Activated CD4-positive, alpha-beta memory T cell treated with anti-CD3 and anti-CD28 coated beads, Interleukin-2, amount 10 ng/mL, durations not matched to agents 7 days and 5 days (primary cell): ENCODE data around the gene PDE8A. TPM values are rescaled to one million over a fixed set of nuclear protein-coding genes. Genes with fewer than 3 reads are reported as not detected.

Source experiments
- CTCF ChIA-PET: fragments of 350-600 bp; sonication (Branson Sonifier 250); formaldehyde crosslinking; loops from one replicate; lab custom pipeline; 2021; ENCODE audit warnings: antibody characterized with exemption, inconsistent platforms; lab: Charles Lee
- POLR2A ChIA-PET: fragments of 350-600 bp; sonication (Branson Sonifier 250); formaldehyde crosslinking; loops from one replicate; lab custom pipeline; 2021; ENCODE audit warnings: antibody characterized with exemption; lab: Charles Lee
- DNase-seq: peaks from one replicate; pipeline ENCODE4 v3.0.0-alpha.2; 2020
- H3K27ac Mint-ChIP-seq: one replicate; pipeline ENCODE4 v1.8.0; 2021; ENCODE audit warnings: mild to moderate bottlenecking, mixed read lengths
- H3K27me3 Mint-ChIP-seq: one replicate; pipeline ENCODE4 v1.8.0; 2021; ENCODE audit warnings: mixed read lengths
- H3K36me3 Mint-ChIP-seq: one replicate; pipeline ENCODE4 v1.8.0; 2021; ENCODE audit warnings: low read depth, mixed read lengths
- H3K4me1 Mint-ChIP-seq: one replicate; pipeline ENCODE4 v1.8.0; 2021; ENCODE audit warnings: mixed read lengths
- H3K4me3 Mint-ChIP-seq: one replicate; pipeline ENCODE4 v1.8.0; 2021; ENCODE audit warnings: mild to moderate bottlenecking, mixed read lengths
- H3K9me3 Mint-ChIP-seq: one replicate; pipeline ENCODE4 v1.8.0; 2021; ENCODE audit warnings: mixed read lengths
- total RNA-seq, 2 experiments: library from RNA; stranded (reverse); gene quantifications; one replicate each; pipeline ENCODE4 v1.2.3, GENCODE V29; 2021

Gene PDE8A
- total RNA-seq, 2 experiments from 2014 or later: 24.4 to 25.1 TPM

- Mint-ChIP-seq H3K9me3 (peaks cover 14% of the 10 kb centered on the region), H3K27ac (no peak overlapping the region), H3K4me1 (peaks cover 7% of the 10 kb centered on the region), H3K4me3 (no peak overlapping the region), H3K36me3 (peaks cover 22% of the 10 kb centered on the region), H3K27me3 (no peaks in the 10 kb centered on the region)
- ChIA-PET CTCF (no interaction called here), POLR2A (no interaction called here)
- no peak for DNase-seq
Measured at GRCh38 chr15:85063088-85063487, 81.4 kb downstream of the PDE8A start.

GRCh38 chr15:85063522-85064079 is 81.9 kb downstream of the PDE8A start:
- CTCF ChIA-PET: no interaction called here
- Mint-ChIP-seq H3K36me3 (peaks cover 25% of the 10 kb centered on the region), H3K9me3 (peaks cover 14% of the 10 kb centered on the region), H3K4me1 (peaks cover 7% of the 10 kb centered on the region), H3K27ac (no peak overlapping the region), H3K27me3 (no peaks in the 10 kb centered on the region), H3K4me3 (no peak overlapping the region)
- DNase-seq: no peak
- POLR2A ChIA-PET: no interaction called here

- Mint-ChIP-seq H3K4me3 (no peak overlapping the region), H3K4me1 (peaks cover 7% of the 10 kb centered on the region), H3K9me3 (peaks cover 8% of the 10 kb centered on the region), H3K27me3 (no peaks in the 10 kb centered on the region), H3K27ac (no peak overlapping the region), H3K36me3 (peaks cover 18% of the 10 kb centered on the region)
- POLR2A ChIA-PET: no interaction called here
- no peak for DNase-seq
- CTCF ChIA-PET: interaction anchor here (0.6 kb wide), 1 partner anchor 406 kb away, joined by 3 read pairs; no protein-coding TSS in a partner anchor
Measured at GRCh38 chr15:85064710-85065109, 83.1 kb downstream of the PDE8A start.

GRCh38 chr15:85071061-85071460 is 89.4 kb downstream of the PDE8A start:
- ChIA-PET CTCF (no interaction called here), POLR2A (interaction anchor here (1.0 kb wide), 1 partner anchor 10 kb away, joined by 3 read pairs; no protein-coding TSS in a partner anchor)
- H3K4me3 Mint-ChIP-seq: no peak overlapping the region
- no peak for DNase-seq
- H3K27me3 Mint-ChIP-seq: no peaks in the 10 kb centered on the region
- H3K9me3 Mint-ChIP-seq: no peaks in the 10 kb centered on the region
- peaks cover 11% of the 10 kb centered on the region for H3K36me3 Mint-ChIP-seq
- no peak overlapping the region for H3K27ac Mint-ChIP-seq
- peaks cover 19% of the 10 kb centered on the region for H3K4me1 Mint-ChIP-seq

- ChIA-PET CTCF (no interaction called here), POLR2A (interaction anchor here (1.0 kb wide), 1 partner anchor 10 kb away, joined by 3 read pairs; no protein-coding TSS in a partner anchor)
- Mint-ChIP-seq H3K27ac (no peak overlapping the region), H3K4me3 (no peak overlapping the region), H3K4me1 (peaks cover 19% of the 10 kb centered on the region), H3K27me3 (no peaks in the 10 kb centered on the region), H3K9me3 (no peaks in the 10 kb centered on the region), H3K36me3 (peaks cover 11% of the 10 kb centered on the region)
- DNase-seq: no peak
Measured at GRCh38 chr15:85071504-85071903, 89.8 kb downstream of the PDE8A start.

- ChIA-PET POLR2A (interaction anchor here (0.6 kb wide), 1 partner anchor 130 kb away, joined by 3 read pairs; no protein-coding TSS in a partner anchor), CTCF (interaction anchor here (1.2 kb wide), 1 partner anchor 96 kb away, joined by 3 read pairs; no protein-coding TSS in a partner anchor)
- DNase-seq: no peak
- Mint-ChIP-seq H3K4me3 (no peak overlapping the region), H3K36me3 (peaks cover 12% of the 10 kb centered on the region), H3K9me3 (no peaks in the 10 kb centered on the region), H3K4me1 (peaks cover 19% of the 10 kb centered on the region), H3K27me3 (no peaks in the 10 kb centered on the region), H3K27ac (no peak overlapping the region)
Measured at GRCh38 chr15:85072917-85073316, 91.3 kb downstream of the PDE8A start.

GRCh38 chr15:85073556-85074194 is 92.0 kb downstream of the PDE8A start:
- CTCF ChIA-PET: interaction anchor here (1.2 kb wide), 1 partner anchor 96 kb away, joined by 3 read pairs; no protein-coding TSS in a partner anchor

GRCh38 chr15:85086855-85087254 is 105.2 kb downstream of the PDE8A start:
- ChIA-PET POLR2A (no interaction called here), CTCF (no interaction called here)
- no peaks in the 10 kb centered on the region for H3K9me3 Mint-ChIP-seq
- no peak overlapping the region for H3K27ac Mint-ChIP-seq
- no peak for DNase-seq
- no peaks in the 10 kb centered on the region for H3K27me3 Mint-ChIP-seq
- H3K4me3 Mint-ChIP-seq: no peak overlapping the region
- H3K4me1 Mint-ChIP-seq: no peaks in the 10 kb centered on the region
- H3K36me3 Mint-ChIP-seq: peaks cover 4% of the 10 kb centered on the region

More at GRCh38 chr15:85073556-85074194, 92.0 kb downstream of the PDE8A start:
- no peak overlapping the region for H3K27ac Mint-ChIP-seq
- POLR2A ChIA-PET: no interaction called here
- no peaks in the 10 kb centered on the region for H3K27me3 Mint-ChIP-seq
- peaks cover 19% of the 10 kb centered on the region for H3K4me1 Mint-ChIP-seq
- no peak for DNase-seq
- H3K9me3 Mint-ChIP-seq: no peaks in the 10 kb centered on the region
- peaks cover 10% of the 10 kb centered on the region for H3K36me3 Mint-ChIP-seq
- H3K4me3 Mint-ChIP-seq: no peak overlapping the region

- Mint-ChIP-seq H3K9me3 (no peaks in the 10 kb centered on the region), H3K4me1 (no peaks in the 10 kb centered on the region), H3K27ac (no peak overlapping the region), H3K27me3 (no peaks in the 10 kb centered on the region), H3K4me3 (no peak overlapping the region), H3K36me3 (peaks cover 12% of the 10 kb centered on the region)
- DNase-seq: no peak
- ChIA-PET CTCF (no interaction called here), POLR2A (no interaction called here)
Measured at GRCh38 chr15:85088300-85088699, 106.6 kb downstream of the PDE8A start.

GRCh38 chr15:85089929-85090597 is 108.4 kb downstream of the PDE8A start:
- no peaks in the 10 kb centered on the region for H3K4me1 Mint-ChIP-seq
- DNase-seq: no peak
- H3K36me3 Mint-ChIP-seq: peaks cover 24% of the 10 kb centered on the region
- ChIA-PET CTCF (no interaction called here), POLR2A (interaction anchor here (0.7 kb wide), 1 partner anchor 107 kb away, joined by 3 read pairs; no protein-coding TSS in a partner anchor)
- H3K27ac Mint-ChIP-seq: no peak overlapping the region
- no peaks in the 10 kb centered on the region for H3K27me3 Mint-ChIP-seq
- no peaks in the 10 kb centered on the region for H3K9me3 Mint-ChIP-seq
- H3K4me3 Mint-ChIP-seq: no peak overlapping the region

GRCh38 chr15:85091990-85092389 is 110.3 kb downstream of the PDE8A start:
- Mint-ChIP-seq H3K36me3 (peaks cover 24% of the 10 kb centered on the region), H3K4me1 (no peaks in the 10 kb centered on the region), H3K27me3 (no peaks in the 10 kb centered on the region), H3K9me3 (no peaks in the 10 kb centered on the region), H3K27ac (no peak overlapping the region), H3K4me3 (no peak overlapping the region)
- CTCF ChIA-PET: no interaction called here
- POLR2A ChIA-PET: no interaction called here
- no peak for DNase-seq

- no peak overlapping the region for H3K4me3 Mint-ChIP-seq
- H3K36me3 Mint-ChIP-seq: peaks cover 32% of the 10 kb centered on the region
- ChIA-PET POLR2A (no interaction called here), CTCF (no interaction called here)
- no peaks in the 10 kb centered on the region for H3K27me3 Mint-ChIP-seq
- H3K27ac Mint-ChIP-seq: no peak overlapping the region
- no peaks in the 10 kb centered on the region for H3K9me3 Mint-ChIP-seq
- H3K4me1 Mint-ChIP-seq: peaks cover 1% of the 10 kb centered on the region
- DNase-seq: no peak
Measured at GRCh38 chr15:85094685-85095084, 113.0 kb downstream of the PDE8A start.

- POLR2A ChIA-PET: no interaction called here
- DNase-seq: no peak
- no peak overlapping the region for H3K27ac Mint-ChIP-seq
- H3K36me3 Mint-ChIP-seq: peaks cover 30% of the 10 kb centered on the region
- no peak overlapping the region for H3K4me3 Mint-ChIP-seq
- no peaks in the 10 kb centered on the region for H3K27me3 Mint-ChIP-seq
- H3K4me1 Mint-ChIP-seq: peaks cover 1% of the 10 kb centered on the region
- CTCF ChIA-PET: no interaction called here
- no peaks in the 10 kb centered on the region for H3K9me3 Mint-ChIP-seq
Measured at GRCh38 chr15:85095566-85095965, 113.9 kb downstream of the PDE8A start.
